ENCODE measurements around the gene ADGRL1. TPM values are rescaled to one million over a fixed set of nuclear protein-coding genes. Genes with fewer than 3 reads are reported as not detected.
"Not testable (repeated sequence)": the region's sequence is repeated elsewhere in the genome, so short reads cannot be mapped to it uniquely, and the experiment has no call there.

The ADGRL1 gene
- total and polyA plus RNA-seq, 4 donors, result 0.14 to 1.6 (median 0.53) TPM

GRCh38 chr19:14146789-14147216 lies 59.2 kb downstream of the ADGRL1 start:
- no peaks in the 10 kb centered on the region for H3K36me3 ChIP-seq (ENCODE audit: control insufficient read depth in 4 of 4, insufficient read depth in 3 of 4, low read depth in 1 of 4, low read length in 3 of 4)
- H3K4me1 ChIP-seq (ENCODE audit: control insufficient read depth in 4 of 4, insufficient read depth in 4 of 4, low read length in 3 of 4), result peaks cover 0 to 2% (median 0%) of the 10 kb centered on the region in 4 donors
- no peak overlapping the region for H3K27ac ChIP-seq (ENCODE audit: low read depth in 1 of 2, low read length in 2 of 2)
- no peaks in the 10 kb centered on the region for H3K9me3 ChIP-seq (ENCODE audit: control insufficient read depth in 4 of 4, low read length in 3 of 4)
- H3K4me3 ChIP-seq (ENCODE audit: low read depth in 1 of 3, low read length in 3 of 3), result no peak overlapping the region
- DNase-seq (ENCODE audit: low spot score), result no peak
- no peak for TF ChIP-seq ZBTB33 (IDR thresholded peaks at IDR 0.05)
- TF ChIP-seq NR2F2 (IDR thresholded peaks at IDR 0.05), result no peak
- TF ChIP-seq EGR1 (IDR thresholded peaks at IDR 0.05; ENCODE audit: low read depth in 2 of 2), result no peak
- no peak for TF ChIP-seq HNF4A (conservative IDR thresholded peaks at IDR 0.05)
- TF ChIP-seq ATF3 (IDR thresholded peaks at IDR 0.05), result no peak
- TF ChIP-seq MAX (IDR thresholded peaks at IDR 0.05), result no peak
- no peak for TF ChIP-seq FOXA1 (IDR thresholded peaks at IDR 0.05)
- no peak for TF ChIP-seq HNF4G (IDR thresholded peaks at IDR 0.05)
- TF ChIP-seq RAD21 (IDR thresholded peaks at IDR 0.05), result no peak
- no peak for TF ChIP-seq GABPA (IDR thresholded peaks at IDR 0.05 in 1 of 2, conservative IDR thresholded peaks at IDR 0.05 in 1 of 2)
- no peak for TF ChIP-seq FOXA2 (IDR thresholded peaks at IDR 0.05)
- no peak for TF ChIP-seq YY1 (IDR thresholded peaks at IDR 0.05)
- TF ChIP-seq RXRA (IDR thresholded peaks at IDR 0.05), result no peak
- TF ChIP-seq TAF1 (conservative IDR thresholded peaks at IDR 0.05), result no peak
- no peak for TF ChIP-seq SP1 (IDR thresholded peaks at IDR 0.05)
- TF ChIP-seq REST (IDR thresholded peaks at IDR 0.05), result no peak
- TF ChIP-seq, protein P1, sequence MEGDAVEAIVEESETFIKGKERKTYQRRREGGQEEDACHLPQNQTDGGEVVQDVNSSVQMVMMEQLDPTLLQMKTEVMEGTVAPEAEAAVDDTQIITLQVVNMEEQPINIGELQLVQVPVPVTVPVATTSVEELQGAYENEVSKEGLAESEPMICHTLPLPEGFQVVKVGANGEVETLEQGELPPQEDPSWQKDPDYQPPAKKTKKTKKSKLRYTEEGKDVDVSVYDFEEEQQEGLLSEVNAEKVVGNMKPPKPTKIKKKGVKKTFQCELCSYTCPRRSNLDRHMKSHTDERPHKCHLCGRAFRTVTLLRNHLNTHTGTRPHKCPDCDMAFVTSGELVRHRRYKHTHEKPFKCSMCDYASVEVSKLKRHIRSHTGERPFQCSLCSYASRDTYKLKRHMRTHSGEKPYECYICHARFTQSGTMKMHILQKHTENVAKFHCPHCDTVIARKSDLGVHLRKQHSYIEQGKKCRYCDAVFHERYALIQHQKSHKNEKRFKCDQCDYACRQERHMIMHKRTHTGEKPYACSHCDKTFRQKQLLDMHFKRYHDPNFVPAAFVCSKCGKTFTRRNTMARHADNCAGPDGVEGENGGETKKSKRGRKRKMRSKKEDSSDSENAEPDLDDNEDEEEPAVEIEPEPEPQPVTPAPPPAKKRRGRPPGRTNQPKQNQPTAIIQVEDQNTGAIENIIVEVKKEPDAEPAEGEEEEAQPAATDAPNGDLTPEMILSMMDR (IDR thresholded peaks at IDR 0.05; ENCODE audit: low read depth, low read length, missing input control), result no peak
- no peak for TF ChIP-seq JUND (IDR thresholded peaks at IDR 0.05)
- H3K9ac ChIP-seq (ENCODE audit: low read depth in 1 of 2, low read length in 2 of 2), result no peak overlapping the region
- H3K27me3 ChIP-seq (ENCODE audit: control insufficient read depth in 4 of 4, insufficient read depth in 4 of 4, low read length in 3 of 4), result no peaks in the 10 kb centered on the region
- WGBS, result 77% methylated on average over 7 of the region's 7 CpGs

GRCh38 chr19:14146169-14146568 lies 59.8 kb downstream of the ADGRL1 start:
- H3K9me3 ChIP-seq (ENCODE audit: control insufficient read depth in 4 of 4, low read length in 3 of 4); H3K27ac ChIP-seq (ENCODE audit: low read depth in 1 of 2, low read length in 2 of 2); H3K36me3 ChIP-seq (ENCODE audit: control insufficient read depth in 4 of 4, insufficient read depth in 3 of 4, low read depth in 1 of 4, low read length in 3 of 4); H3K4me3 ChIP-seq (ENCODE audit: low read depth in 1 of 3, low read length in 3 of 3); DNase-seq (ENCODE audit: low spot score); H3K27me3 ChIP-seq (ENCODE audit: control insufficient read depth in 4 of 4, insufficient read depth in 4 of 4, low read length in 3 of 4); H3K4me1 ChIP-seq (ENCODE audit: control insufficient read depth in 4 of 4, insufficient read depth in 4 of 4, low read length in 3 of 4); H3K9ac ChIP-seq (ENCODE audit: low read depth in 1 of 2, low read length in 2 of 2): not testable (repeated sequence)
- WGBS, result 96% methylated on average over 10 of the region's 10 CpGs
